ENCODE data around the gene MRLN. TPM values are rescaled to one million over a fixed set of nuclear protein-coding genes. Genes with fewer than 3 reads are reported as not detected.

MRLN gene
- polyA plus RNA-seq, 3 donors from 2014 or later, result not detected

DNA sequence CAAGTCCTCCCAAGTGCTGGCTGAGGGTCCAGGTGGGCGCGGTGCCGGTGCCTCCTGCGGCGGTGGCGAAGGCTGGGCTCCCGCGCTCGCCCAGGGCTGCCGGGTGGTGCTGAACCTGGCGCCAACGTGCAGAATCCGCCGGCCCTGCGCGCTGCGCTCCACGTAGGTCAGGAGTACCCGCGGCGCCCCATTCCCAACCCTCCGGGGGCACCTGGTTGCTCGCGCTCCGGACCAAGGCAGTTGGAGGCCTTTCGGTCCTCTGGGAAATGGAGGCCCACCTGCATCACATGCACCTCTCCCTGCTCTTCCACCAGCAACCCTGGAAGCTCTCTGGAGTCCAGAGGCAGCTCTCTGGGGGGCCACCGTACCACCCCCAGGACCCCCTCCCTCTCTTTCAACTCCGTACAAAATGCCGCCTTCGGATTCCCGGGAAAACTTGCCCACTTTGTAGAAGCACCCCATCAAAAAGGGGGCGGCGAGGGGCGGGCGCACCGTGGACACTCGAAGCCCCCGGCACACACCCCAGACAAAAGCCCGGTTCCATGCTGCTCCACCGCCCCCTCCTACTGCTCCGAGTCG is 44.4 kb downstream of the MRLN start:
- Mint-ChIP-seq H3K27me3 (ENCODE audit: low read depth in 3 of 3) (peaks cover 6 to 13% (median 9%) of the 10 kb centered on the region in 3 donors), H3K4me1 (no peaks in the 10 kb centered on the region), H3K4me3 (peak overlapping the region in 1 of 5 donors; percentile 33), H3K9me3 (peaks cover 0 to 4% (median 0%) of the 10 kb centered on the region in 6 donors), H3K27ac (no peak overlapping the region), H3K36me3 (no peaks in the 10 kb centered on the region)
- no peak for DNase-seq

DNA sequence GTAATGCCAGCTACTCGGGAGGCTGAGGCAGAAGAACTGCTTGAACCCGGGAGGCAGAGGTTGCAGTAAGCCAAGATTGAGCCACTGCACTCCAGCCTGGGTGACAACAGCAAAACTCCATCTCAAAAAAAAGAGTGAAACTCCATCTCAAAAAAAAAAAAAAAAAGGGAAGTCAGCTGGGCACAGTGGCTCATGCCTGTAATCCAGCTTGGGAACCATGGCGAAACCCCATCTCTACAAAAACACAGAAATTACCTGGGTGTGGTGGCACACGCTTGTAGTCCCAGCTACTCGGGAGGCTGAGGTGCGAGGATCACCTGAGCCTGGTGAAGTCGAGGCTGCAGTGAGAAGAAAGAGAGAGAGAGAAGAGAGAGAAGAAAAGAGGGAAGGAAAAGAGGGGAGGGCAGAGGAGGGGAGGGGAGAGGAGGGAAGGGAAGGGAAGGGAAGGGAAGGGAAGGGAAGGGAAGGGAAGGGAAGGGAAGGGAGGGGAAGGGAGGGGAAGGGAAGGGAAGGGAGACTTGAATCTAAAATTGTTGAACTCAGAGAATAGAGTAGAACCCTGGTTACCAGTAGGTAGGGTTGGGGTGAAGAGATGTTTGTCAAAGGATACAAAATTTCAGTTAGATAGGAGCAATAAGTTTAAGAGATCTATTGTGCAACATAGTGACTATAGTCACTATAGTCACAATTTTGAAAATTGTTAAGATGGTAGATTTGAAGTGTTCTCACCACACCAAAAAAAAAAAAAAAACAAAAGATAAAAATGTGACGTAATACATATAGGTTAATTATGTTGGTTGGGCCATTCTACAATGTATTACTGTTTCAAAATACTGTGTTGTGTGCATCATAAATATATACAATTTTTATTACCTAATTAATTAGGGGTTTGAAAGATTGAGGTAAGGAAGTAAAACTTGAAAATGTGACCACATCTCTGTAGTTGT is 46.1 kb downstream of the MRLN start:
- no peak for DNase-seq
- H3K27ac Mint-ChIP-seq, result no peak overlapping the region
- peaks cover 6 to 13% (median 9%) of the 10 kb centered on the region in 3 donors for H3K27me3 Mint-ChIP-seq (ENCODE audit: low read depth in 3 of 3)
- no peaks in the 10 kb centered on the region for H3K36me3 Mint-ChIP-seq
- peaks cover 0 to 4% (median 0%) of the 10 kb centered on the region in 6 donors for H3K9me3 Mint-ChIP-seq
- no peak overlapping the region for H3K4me3 Mint-ChIP-seq
- H3K4me1 Mint-ChIP-seq, result no peaks in the 10 kb centered on the region

DNA sequence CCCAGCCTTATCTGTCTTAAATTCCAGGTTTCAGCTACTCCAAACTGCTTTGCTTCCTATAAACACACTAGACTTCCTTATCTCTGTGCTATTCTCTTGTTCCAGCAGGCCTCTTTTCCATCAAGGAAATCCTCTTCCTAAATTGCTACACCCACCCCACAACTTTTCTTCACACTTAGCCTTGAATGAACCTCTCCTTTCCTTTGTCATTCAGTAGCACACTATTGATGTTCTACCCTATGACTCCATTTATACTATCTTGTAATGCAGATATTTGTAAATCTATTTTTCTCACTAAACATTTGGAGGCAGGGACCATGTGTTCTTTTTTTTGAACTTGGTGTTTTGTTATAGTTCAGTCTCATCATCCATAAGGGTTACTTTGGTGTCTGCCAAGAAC is 47.3 kb downstream of the MRLN start:
- H3K36me3 Mint-ChIP-seq, result no peaks in the 10 kb centered on the region
- DNase-seq, result no peak
- H3K9me3 Mint-ChIP-seq, result peaks cover 0 to 2% (median 0%) of the 10 kb centered on the region in 6 donors
- H3K27ac Mint-ChIP-seq, result no peak overlapping the region
- H3K4me1 Mint-ChIP-seq, result no peaks in the 10 kb centered on the region
- peaks cover 3 to 13% (median 8%) of the 10 kb centered on the region in 3 donors for H3K27me3 Mint-ChIP-seq (ENCODE audit: low read depth in 3 of 3)
- H3K4me3 Mint-ChIP-seq, result no peak overlapping the region

DNA sequence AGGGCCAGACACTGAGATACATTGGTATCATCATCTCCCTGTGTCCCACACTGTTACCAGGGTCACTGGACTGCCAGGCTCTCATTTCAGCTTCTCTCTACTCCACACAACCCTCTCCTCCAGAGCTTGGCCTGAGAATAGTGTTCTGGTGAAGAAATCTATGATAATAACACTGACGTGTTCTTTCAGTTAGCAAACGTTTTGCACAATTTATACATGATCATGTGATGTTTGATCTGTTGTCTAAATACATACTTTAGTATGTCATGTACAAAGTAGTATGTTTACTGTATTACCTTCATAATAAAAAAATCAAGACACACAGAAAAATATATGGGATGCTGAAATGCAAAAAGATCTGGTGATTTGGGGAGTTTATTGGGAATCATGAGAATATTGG is 48.6 kb downstream of the MRLN start:
- H3K27me3 Mint-ChIP-seq (ENCODE audit: low read depth in 3 of 3), result peaks cover 2 to 13% (median 6%) of the 10 kb centered on the region in 3 donors
- H3K4me1 Mint-ChIP-seq, result no peaks in the 10 kb centered on the region
- H3K27ac Mint-ChIP-seq, result no peak overlapping the region
- no peaks in the 10 kb centered on the region for H3K36me3 Mint-ChIP-seq
- no peak for DNase-seq
- H3K9me3 Mint-ChIP-seq, result peaks cover 0 to 2% (median 0%) of the 10 kb centered on the region in 6 donors
- no peak overlapping the region for H3K4me3 Mint-ChIP-seq

DNA sequence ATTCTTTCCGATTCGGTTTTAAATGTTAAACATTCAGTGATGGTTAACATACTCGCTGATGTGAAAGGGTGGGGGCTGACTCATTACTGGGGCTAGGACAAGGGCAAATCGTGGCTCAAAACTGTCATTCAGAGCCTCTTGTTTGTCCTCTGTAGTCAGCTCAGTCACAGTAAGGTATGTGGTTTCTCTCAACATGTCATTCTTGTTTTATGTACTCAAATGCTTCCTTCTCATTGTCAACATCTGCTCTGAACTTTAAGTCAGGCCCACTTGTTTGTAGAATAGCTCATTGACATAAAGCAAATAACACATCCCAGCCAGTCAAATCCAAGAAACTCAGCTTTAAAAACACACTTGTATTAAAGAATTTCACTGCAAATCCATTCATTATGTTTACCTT is 50.9 kb downstream of the MRLN start:
- no peak overlapping the region for H3K27ac Mint-ChIP-seq
- peaks cover 2 to 6% (median 2%) of the 10 kb centered on the region in 3 donors for H3K27me3 Mint-ChIP-seq (ENCODE audit: low read depth in 3 of 3)
- no peaks in the 10 kb centered on the region for H3K9me3 Mint-ChIP-seq
- no peak for DNase-seq
- no peaks in the 10 kb centered on the region for H3K36me3 Mint-ChIP-seq
- no peak overlapping the region for H3K4me3 Mint-ChIP-seq
- no peaks in the 10 kb centered on the region for H3K4me1 Mint-ChIP-seq

DNA sequence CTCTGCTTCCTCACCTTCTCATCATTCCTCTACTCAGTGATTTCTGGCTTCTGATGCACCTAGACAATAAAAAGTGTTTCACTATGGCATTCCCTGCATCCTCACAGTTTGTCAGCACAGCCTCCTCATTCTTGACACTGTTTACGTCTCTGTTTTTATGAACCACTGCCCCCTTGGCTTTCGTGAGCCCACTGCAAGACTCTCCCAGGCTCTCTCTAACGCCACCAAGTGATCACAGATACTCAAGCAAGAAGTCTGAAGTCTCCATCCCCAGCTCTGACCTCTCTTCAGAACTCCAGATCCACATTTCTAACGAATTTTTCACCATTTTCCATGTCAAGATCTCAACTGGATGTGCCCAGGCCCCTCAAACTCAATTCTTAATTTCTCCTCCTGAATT is 52.5 kb downstream of the MRLN start:
- Mint-ChIP-seq H3K36me3 (no peaks in the 10 kb centered on the region), H3K27ac (no peak overlapping the region), H3K4me1 (no peaks in the 10 kb centered on the region), H3K9me3 (no peaks in the 10 kb centered on the region), H3K4me3 (no peak overlapping the region), H3K27me3 (ENCODE audit: low read depth in 3 of 3) (peaks cover 0 to 2% (median 2%) of the 10 kb centered on the region in 3 donors)
- no peak for DNase-seq

DNA sequence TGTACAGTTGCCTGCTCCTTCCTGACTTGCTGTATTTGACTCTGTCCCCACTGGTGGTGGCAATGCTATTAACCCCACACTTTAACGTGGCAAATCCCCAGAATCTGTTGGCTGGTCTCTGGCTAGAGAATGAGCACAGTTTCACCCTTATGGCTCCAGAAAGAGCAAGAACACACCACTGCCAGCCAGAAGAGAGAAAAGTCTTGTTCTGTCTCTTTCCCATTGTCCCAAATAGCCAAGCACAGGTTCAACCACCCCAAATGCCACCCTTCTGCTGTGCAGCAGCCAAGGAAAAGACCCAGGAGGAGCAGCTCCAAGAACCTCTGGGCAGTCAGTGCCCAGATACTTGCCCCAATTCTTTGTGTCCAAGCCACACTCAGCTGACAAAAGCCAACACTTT is 54.9 kb downstream of the MRLN start:
- DNase-seq, result no peak
- H3K27ac Mint-ChIP-seq, result no peak overlapping the region

DNA sequence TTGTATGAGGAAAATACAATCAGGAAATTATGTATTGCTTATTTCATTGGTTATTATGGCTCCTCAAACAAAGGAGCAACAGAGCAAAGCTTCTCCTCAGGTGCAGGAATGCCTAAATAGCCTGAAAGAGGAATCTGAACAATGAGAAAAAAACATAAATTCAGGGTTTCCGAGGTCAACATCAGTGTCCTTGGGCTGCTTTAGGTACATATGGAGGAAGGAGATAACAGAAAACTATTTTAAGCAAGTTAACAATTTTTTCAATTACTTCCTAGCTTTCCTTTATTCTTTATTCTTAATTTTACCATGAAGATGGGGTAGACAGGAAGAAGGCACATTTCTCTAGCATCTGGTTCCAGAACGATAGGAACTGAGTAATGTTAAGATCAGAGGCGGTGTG is 57.6 kb downstream of the MRLN start:
- Mint-ChIP-seq H3K4me3 (no peak overlapping the region), H3K27ac (no peak overlapping the region), H3K36me3 (no peaks in the 10 kb centered on the region), H3K4me1 (no peaks in the 10 kb centered on the region), H3K9me3 (peaks cover 0 to 2% (median 0%) of the 10 kb centered on the region in 6 donors), H3K27me3 (ENCODE audit: low read depth in 3 of 3) (peaks cover 0 to 2% (median 2%) of the 10 kb centered on the region in 3 donors)
- no peak for DNase-seq

More for the DNA sequence above, 54.9 kb downstream of the MRLN start:
- Mint-ChIP-seq H3K4me1 (no peaks in the 10 kb centered on the region), H3K36me3 (no peaks in the 10 kb centered on the region), H3K9me3 (peaks cover 0 to 2% (median 0%) of the 10 kb centered on the region in 6 donors), H3K4me3 (no peak overlapping the region), H3K27me3 (ENCODE audit: low read depth in 3 of 3) (peaks cover 0 to 2% (median 2%) of the 10 kb centered on the region in 3 donors)

DNA sequence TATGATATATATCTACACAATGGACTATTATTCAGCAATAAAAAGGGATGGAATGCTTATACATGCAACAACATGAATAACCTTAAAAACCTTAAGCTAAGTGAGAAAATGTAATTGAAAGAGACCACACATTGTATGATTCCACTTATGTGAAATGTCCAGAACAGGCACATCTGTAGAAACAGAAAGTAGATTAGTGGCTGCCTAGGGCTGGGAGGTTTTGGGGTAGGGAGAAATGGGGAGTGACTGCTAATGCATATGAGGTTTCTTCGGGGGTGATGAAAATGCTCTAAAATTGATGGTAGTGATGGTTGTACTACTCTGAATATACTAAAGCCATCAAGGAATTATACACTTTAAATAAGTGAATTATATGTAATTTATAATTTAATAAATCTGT is 58.3 kb downstream of the MRLN start:
- Mint-ChIP-seq H3K36me3 (no peaks in the 10 kb centered on the region), H3K4me3 (no peak overlapping the region), H3K9me3 (peaks cover 0 to 4% (median 0%) of the 10 kb centered on the region in 6 donors), H3K4me1 (no peaks in the 10 kb centered on the region), H3K27ac (no peak overlapping the region), H3K27me3 (ENCODE audit: low read depth in 3 of 3) (peaks cover 0 to 2% (median 2%) of the 10 kb centered on the region in 3 donors)
- DNase-seq, result no peak

DNA sequence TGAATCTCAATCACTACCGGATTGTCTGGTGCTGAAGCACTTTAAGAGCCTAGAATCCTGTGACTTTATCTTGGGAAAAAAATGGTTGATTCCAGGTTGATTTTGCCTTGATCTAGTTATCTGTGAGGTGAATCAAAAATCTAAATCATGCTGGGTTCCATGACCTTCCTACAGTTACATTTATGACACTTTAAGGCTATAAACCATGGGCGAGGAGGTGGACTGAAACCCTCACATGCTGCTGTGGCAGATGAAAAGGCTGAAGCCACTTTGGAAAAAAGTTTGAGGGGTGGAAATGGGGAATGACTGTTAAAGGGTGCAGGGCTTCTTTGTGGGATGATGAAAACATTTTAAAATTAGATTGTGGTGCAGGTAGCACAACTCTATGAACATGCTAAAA is 61.1 kb downstream of the MRLN start:
- Mint-ChIP-seq H3K27ac (no peak overlapping the region), H3K4me3 (no peak overlapping the region), H3K4me1 (no peaks in the 10 kb centered on the region), H3K27me3 (ENCODE audit: low read depth in 3 of 3) (peaks cover 0 to 2% (median 2%) of the 10 kb centered on the region in 3 donors), H3K9me3 (peaks cover 0 to 4% (median 0%) of the 10 kb centered on the region in 6 donors), H3K36me3 (no peaks in the 10 kb centered on the region)
- no peak for DNase-seq

DNA sequence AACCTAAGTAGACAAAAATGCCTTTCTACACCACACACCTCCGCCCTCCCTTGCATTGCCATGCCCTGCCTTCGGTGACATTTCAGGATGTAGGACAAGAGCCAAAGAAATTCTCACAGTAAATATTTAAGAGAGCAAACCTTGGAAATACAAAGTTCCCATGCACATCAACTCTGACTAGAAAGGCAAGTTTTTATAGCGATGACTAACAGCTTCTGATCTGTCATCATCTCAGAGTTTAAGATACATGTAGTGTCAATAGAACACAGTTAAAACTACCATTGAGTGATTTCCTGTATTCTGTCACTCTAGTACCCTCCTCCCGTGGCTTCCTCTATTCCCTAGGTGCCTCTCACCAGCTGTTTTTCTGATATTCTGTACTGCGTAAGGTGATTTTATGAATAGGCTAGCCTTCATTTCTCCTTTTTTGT is 64.3 kb downstream of the MRLN start:
- no peaks in the 10 kb centered on the region for H3K36me3 Mint-ChIP-seq
- H3K9me3 Mint-ChIP-seq, result peaks cover 0 to 4% (median 0%) of the 10 kb centered on the region in 6 donors
- DNase-seq, result no peak
- H3K27ac Mint-ChIP-seq, result no peak overlapping the region
- peaks cover 1 to 7% (median 2%) of the 10 kb centered on the region in 3 donors for H3K27me3 Mint-ChIP-seq (ENCODE audit: low read depth in 3 of 3)
- no peak overlapping the region for H3K4me3 Mint-ChIP-seq
- no peaks in the 10 kb centered on the region for H3K4me1 Mint-ChIP-seq

DNA sequence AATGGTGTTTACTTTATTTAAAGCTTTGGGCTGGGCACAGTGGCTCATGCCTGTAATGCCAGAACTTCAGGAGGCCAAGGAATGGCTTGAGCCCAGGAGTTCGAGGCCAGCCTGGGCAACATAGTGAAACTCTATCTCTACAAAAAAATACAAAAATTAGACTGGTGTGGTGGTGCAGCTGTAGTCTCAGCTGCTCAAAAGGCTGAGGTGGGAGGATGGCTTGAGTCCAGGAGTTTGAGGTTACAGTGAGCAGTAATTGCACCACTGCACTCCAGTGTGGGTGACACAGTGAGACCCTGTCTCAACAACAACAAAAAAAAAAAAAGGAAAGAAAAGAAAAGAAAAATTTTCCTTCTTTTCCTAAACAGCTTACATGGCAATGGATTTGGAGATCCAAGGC is 65.6 kb downstream of the MRLN start:
- Mint-ChIP-seq H3K9me3 (peaks cover 0 to 2% (median 0%) of the 10 kb centered on the region in 6 donors), H3K4me1 (no peaks in the 10 kb centered on the region), H3K27me3 (ENCODE audit: low read depth in 3 of 3) (peaks cover 1 to 7% (median 2%) of the 10 kb centered on the region in 3 donors), H3K4me3 (no peak overlapping the region), H3K27ac (no peak overlapping the region), H3K36me3 (no peaks in the 10 kb centered on the region)
- DNase-seq, result no peak
